HepG2 (cell line): ENCODE data around the gene TSPAN7. TPM values are rescaled to one million over a fixed set of nuclear protein-coding genes. Genes with fewer than 3 reads are reported as not detected.

Experiments
- ATAC-seq: fragments of 200-7000 bp; cut with Tn5 transposase; 3 replicates; pipeline ENCODE4 v1.9.1; 2020; ENCODE audit warnings: mild to moderate bottlenecking, moderate library complexity
- BruUV-seq: library from RNA; stranded (reverse); fragments of 400-500 nt; replicated peaks from 2 replicates; lab custom pipeline; 2021; lab: Mats Ljungman, UMichigan
- CTCF ChIA-PET: fragments of 300-600 bp; formaldehyde crosslinking; extraction: SDS; loops from one replicate; lab custom pipeline; 2021; ENCODE audit warnings: low total read pairs, inconsistent platforms, low intra/inter-chr PET ratio; lab: Yijun Ruan, JAX
- POLR2A ChIA-PET: fragments of 350-600 bp; sonication (Branson Sonifier 250); formaldehyde crosslinking; loops from one replicate; lab custom pipeline; 2020; ENCODE audit warnings: antibody characterized with exemption, inconsistent platforms; lab: Yijun Ruan, JAX
- DNase-seq: peaks from one replicate; pipeline ENCODE4 v3.0.0-alpha.2; 2015; ENCODE audit warnings: low spot score
- FAIRE-seq: peaks from 3 replicates; lab custom pipeline; 2011; peaks lifted over from hg19 to GRCh38; lab: Jason Lieb, UNC
- H2AFZ ChIP-seq: one replicate; pipeline ENCODE4 v1.6.1; 2011; ENCODE audit warnings: low read length, inconsistent platforms
- H3K27ac ChIP-seq: fragments of 300-600 bp; 3 replicates; pipeline ENCODE4 v1.8.0; 2011; ENCODE audit warnings: mixed run types, mild to moderate bottlenecking, mixed read lengths, low read length, inconsistent platforms; ENCODE audit not compliant: insufficient read depth; ENCODE audit errors: extremely low read length
- H3K27me3 ChIP-seq, 2 experiments: fragments of 200-600 bp in 1 of 2; 2 replicates in 1 of 2; 3 replicates in 1 of 2; pipeline versions ENCODE4 v1.6.0 to v1.8.0; 2011; ENCODE audit warnings: low read length in 2 of 2, mild to moderate bottlenecking in 2 of 2, moderate library complexity in 2 of 2, inconsistent platforms in 1 of 2; ENCODE audit not compliant: insufficient read depth in 2 of 2, control insufficient read depth in 1 of 2
- H3K36me3 ChIP-seq, 2 experiments: fragments of 200-600 bp in 1 of 2; replicated peaks in 1 of 2; 2 replicates in 1 of 2; 3 replicates in 1 of 2; pipeline versions ENCODE4 v1.5.1 to v1.8.0; 2011; ENCODE audit warnings: low read length in 2 of 2, inconsistent platforms in 1 of 2; ENCODE audit not compliant: insufficient read depth in 2 of 2, control insufficient read depth in 1 of 2
- H3K4me1 ChIP-seq: 2 replicates; pipeline ENCODE4 v1.5.1; 2012; ENCODE audit warnings: low read length, inconsistent platforms; ENCODE audit not compliant: insufficient read depth
- H3K4me2 ChIP-seq: 2 replicates; pipeline ENCODE4 v1.6.0; 2011; ENCODE audit warnings: low read depth, low read length, inconsistent platforms
- H3K4me3 ChIP-seq, 3 experiments: fragments of 200-600 bp in 1 of 3; sonication (generic), shearing (Covaris generic) in 1 of 3; replicated peaks in 1 of 3; 2 replicates each; pipeline ENCODE4 v1.5.1; 2011 to 2016; ENCODE audit warnings: low read length in 3 of 3, inconsistent platforms in 2 of 3, low read depth in 2 of 3, mild to moderate bottlenecking in 2 of 3, control low read depth in 1 of 3, mixed read lengths in 1 of 3; ENCODE audit not compliant: insufficient read depth in 1 of 3
- H3K79me2 ChIP-seq: one replicate; pipeline ENCODE4 v1.6.1; 2011; ENCODE audit warnings: low read length, inconsistent platforms; ENCODE audit not compliant: insufficient read depth
- H3K9ac ChIP-seq: 2 replicates; pipeline ENCODE4 v1.6.0; 2011; ENCODE audit warnings: mild to moderate bottlenecking, low read depth, low read length, inconsistent platforms; ENCODE audit not compliant: insufficient read depth
- H3K9me3 ChIP-seq: 2 replicates; pipeline ENCODE4 v1.5.1; 2012; ENCODE audit warnings: mild to moderate bottlenecking, low read length
- H4K20me1 ChIP-seq: 2 replicates; pipeline ENCODE4 v1.6.0; 2011; ENCODE audit warnings: inconsistent platforms, mild to moderate bottlenecking, low read length, moderate library complexity; ENCODE audit not compliant: insufficient read depth
- ADNP ChIP-seq: sonication (generic); formaldehyde crosslinking; IDR thresholded peaks from 2 replicates; pipeline ENCODE4 v1.4.0; 2020; ENCODE audit warnings: missing genetic modification reagents
- CC2D1A ChIP-seq: sonication (generic); formaldehyde crosslinking; IDR thresholded peaks from 2 replicates; pipeline ENCODE4 v1.8.1; 2023; ENCODE audit warnings: mild to moderate bottlenecking, missing genetic modification reagents
- CCDC6 ChIP-seq: sonication (generic); formaldehyde crosslinking; IDR thresholded peaks from 2 replicates; pipeline ENCODE4 v1.8.1; 2022; ENCODE audit warnings: mild to moderate bottlenecking, missing genetic modification reagents, moderate library complexity
- CEBPG ChIP-seq: IDR thresholded peaks from 2 replicates; pipeline ENCODE4 v1.6.1; 2016
- HHEX ChIP-seq: IDR thresholded peaks from 2 replicates; pipeline ENCODE4 v1.6.1; 2016; ENCODE audit warnings: control low read depth
- KLF11 ChIP-seq: IDR thresholded peaks from 2 replicates; pipeline ENCODE4 v1.6.1; 2016; ENCODE audit warnings: missing compliant biosample characterization
- MEIS1 ChIP-seq: sonication (generic); formaldehyde crosslinking; IDR thresholded peaks from 2 replicates; pipeline ENCODE4 v1.9.0; 2021; ENCODE audit warnings: mild to moderate bottlenecking, missing genetic modification reagents, moderate library complexity, borderline replicate concordance
- POLR2A ChIP-seq, 2 experiments: IDR thresholded peaks; 2 replicates each; pipeline ENCODE4 v1.6.1; 2011; ENCODE audit warnings: low read depth in 2 of 2, low read length in 2 of 2, mild to moderate bottlenecking in 1 of 2, moderate library complexity in 1 of 2; ENCODE audit not compliant: insufficient read depth in 1 of 2
- RCOR2 ChIP-seq: IDR thresholded peaks from 2 replicates; pipeline ENCODE4 v1.6.1; 2016; ENCODE audit warnings: missing biosample characterization, missing genetic modification reagents
- REPIN1 ChIP-seq: sonication (generic); formaldehyde crosslinking; IDR thresholded peaks from 2 replicates; pipeline ENCODE4 v1.8.0; 2022; ENCODE audit warnings: missing genetic modification reagents, low read depth, mild to moderate bottlenecking, borderline replicate concordance
- SOX13 ChIP-seq, 3 experiments: fragments of 450-650 bp in 1 of 3; sonication (generic) in 1 of 3; formaldehyde crosslinking in 1 of 3; IDR thresholded peaks in 2 of 3; conservative IDR thresholded peaks in 1 of 3; 2 replicates each; pipeline versions ENCODE4 v1.5.0 to v1.6.1; 2016 to 2020; ENCODE audit warnings: antibody characterized with exemption in 1 of 3, mild to moderate bottlenecking in 1 of 3, missing compliant biosample characterization in 1 of 3, missing genetic modification reagents in 1 of 3, moderate library complexity in 1 of 3
- ZBTB20 ChIP-seq: sonication (generic); formaldehyde crosslinking; IDR thresholded peaks from 2 replicates; pipeline ENCODE4 v1.8.1; 2023; ENCODE audit warnings: missing genetic modification reagents, low read depth, mild to moderate bottlenecking, borderline replicate concordance
- ZNF331 ChIP-seq: sonication (generic); formaldehyde crosslinking; IDR thresholded peaks from 2 replicates; pipeline ENCODE4 v1.4.0; 2020; ENCODE audit warnings: missing genetic modification reagents
- ZNF446 ChIP-seq: sonication (generic); formaldehyde crosslinking; IDR thresholded peaks from 2 replicates; pipeline ENCODE4 v1.5.0; 2020; ENCODE audit warnings: mild to moderate bottlenecking, missing genetic modification reagents
- ZSCAN12 ChIP-seq: sonication (generic); formaldehyde crosslinking; IDR thresholded peaks from 2 replicates; pipeline ENCODE4 v1.9.0; 2021; ENCODE audit warnings: mild to moderate bottlenecking, missing genetic modification reagents
- WGBS: methylation state at CpG from one replicate; pipeline ENCODE4 v1.1.6; 2017; ENCODE audit warnings: low lambda C conversion rate; 5-methylcytosine and 5-hydroxymethylcytosine counted together
- in situ Hi-C: cut with HindIII; loops from 2 replicates; pipeline ENCODE4 v1.10.0; 2017; ENCODE audit warnings: low pct_unique_long_range_greater_than_20kb; ENCODE audit not compliant: extremely low pct_ligation_motif_present
- intact Hi-C: fragments of 100-400 bp; cut with micrococcal nuclease; formaldehyde crosslinking; loops from one replicate; pipeline ENCODE4 v1.10.0; 2022; ENCODE audit not compliant: unreplicated experiment
- polyA plus RNA-seq, 8 experiments: library from polyadenylated mRNA; depleted of rRNA in 3 of 8; stranded (reverse) in 7 of 8; unstranded in 1 of 8; fragments of >200 nt; fragmentation: Illumina TruSeq in 4 of 8; extraction: Trizol in 4 of 8; gene quantifications; 2 replicates each; pipeline versions ENCODE4 v1.2.1 to v1.2.3, GENCODE V29; 2011 to 2016; ENCODE audit warnings: low read depth in 4 of 8, missing spikeins in 1 of 8, mixed read lengths in 1 of 8; ENCODE audit not compliant: insufficient read depth in 1 of 8
- total RNA-seq, 5 experiments: library from RNA; depleted of rRNA; stranded (reverse); fragments of >200 nt; fragmentation: Illumina TruSeq; extraction: Trizol; gene quantifications; 2 replicates each; pipeline ENCODE4 v1.2.3, GENCODE V29; 2016; ENCODE audit warnings: low read depth in 1 of 5
- TF ChIP-seq, protein P1 (sequence below): sonication (generic); formaldehyde crosslinking; IDR thresholded peaks from 2 replicates; pipeline ENCODE4 v1.9.0; 2022; ENCODE audit warnings: missing genetic modification reagents, mild to moderate bottlenecking, borderline replicate concordance
- TF ChIP-seq, protein P2 (sequence below): sonication (generic); formaldehyde crosslinking; IDR thresholded peaks from 2 replicates; pipeline ENCODE4 v1.5.0; 2020; ENCODE audit warnings: mild to moderate bottlenecking, missing genetic modification reagents, moderate library complexity
- TF ChIP-seq, protein P3 (sequence below), 2 experiments: sonication (generic) in 1 of 2; formaldehyde crosslinking in 1 of 2; IDR thresholded peaks; 2 replicates each; pipeline versions ENCODE4 v1.4.0 to v1.6.1; 2016 to 2020; ENCODE audit warnings: borderline replicate concordance in 1 of 2, low read depth in 1 of 2, mild to moderate bottlenecking in 1 of 2, missing genetic modification reagents in 1 of 2

TSPAN7 gene
- total and polyA plus RNA-seq, 2 of the 13 experiments (the other 11 are each of a cell fraction or from before 2014, with no cell fraction given) = 21.4 to 47.1 TPM

DNA sequence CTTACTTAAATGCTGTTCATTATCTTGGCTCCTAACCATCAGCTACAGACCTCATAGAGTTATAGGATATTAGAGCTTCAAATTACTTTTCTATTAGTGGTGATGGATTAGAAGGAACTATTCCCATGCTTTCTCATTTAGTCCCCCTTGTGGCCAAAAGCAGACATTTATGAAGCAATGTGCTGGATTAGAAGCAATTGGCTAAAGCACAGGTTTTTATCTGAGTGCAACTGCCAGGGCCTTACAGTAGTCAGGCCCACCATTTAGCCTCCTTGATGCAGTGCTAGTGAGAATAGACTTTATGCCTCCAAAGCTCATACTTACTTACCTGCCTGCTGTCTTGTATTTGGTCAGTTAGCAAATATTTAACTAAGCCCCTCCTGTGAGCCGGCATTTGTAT is 93.0 kb downstream of the TSPAN7 start:
- Histone ChIP-seq H3K9ac (no peak overlapping the region), H3K4me2 (peak overlapping the region; percentile 11; the same call in 1 of the 2 replicates), H3K4me3 (no peak overlapping the region), H3K9me3 (no peaks in the 10 kb centered on the region), H4K20me1 (no peaks in the 10 kb centered on the region), H3K36me3 (no peaks in the 10 kb centered on the region), H3K4me1 (peaks cover 40% of the 10 kb centered on the region), H3K79me2 (no peaks in the 10 kb centered on the region), H2AFZ (no peak overlapping the region), H3K27ac (no peak overlapping the region), H3K27me3 (no peaks in the 10 kb centered on the region)
- POLR2A ChIA-PET = no interaction called here
- in situ Hi-C loops = no loop called here
- peak; percentile 28 for FAIRE-seq
- WGBS = 0% methylated on average over 1 of the region's 1 CpG
- peak; percentile 36 for DNase-seq
- CTCF ChIA-PET = interaction anchor here (0.7 kb wide), 1 partner anchor 26 kb away, joined by 3 read pairs; no protein-coding TSS in a partner anchor
- peak; percentile 80 for ATAC-seq
- intact Hi-C loops = loop anchor here (1.0 kb wide), 1 partner anchor 27 kb away; no protein-coding TSS in a partner anchor
- BruUV-seq = no TSS peak
- peak; percentile 39; the same call in 1 of the 2 replicates for TF ChIP-seq CEBPG
- TF ChIP-seq, protein P1, sequence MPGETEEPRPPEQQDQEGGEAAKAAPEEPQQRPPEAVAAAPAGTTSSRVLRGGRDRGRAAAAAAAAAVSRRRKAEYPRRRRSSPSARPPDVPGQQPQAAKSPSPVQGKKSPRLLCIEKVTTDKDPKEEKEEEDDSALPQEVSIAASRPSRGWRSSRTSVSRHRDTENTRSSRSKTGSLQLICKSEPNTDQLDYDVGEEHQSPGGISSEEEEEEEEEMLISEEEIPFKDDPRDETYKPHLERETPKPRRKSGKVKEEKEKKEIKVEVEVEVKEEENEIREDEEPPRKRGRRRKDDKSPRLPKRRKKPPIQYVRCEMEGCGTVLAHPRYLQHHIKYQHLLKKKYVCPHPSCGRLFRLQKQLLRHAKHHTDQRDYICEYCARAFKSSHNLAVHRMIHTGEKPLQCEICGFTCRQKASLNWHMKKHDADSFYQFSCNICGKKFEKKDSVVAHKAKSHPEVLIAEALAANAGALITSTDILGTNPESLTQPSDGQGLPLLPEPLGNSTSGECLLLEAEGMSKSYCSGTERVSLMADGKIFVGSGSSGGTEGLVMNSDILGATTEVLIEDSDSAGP = no peak
- TF ChIP-seq POLR2A (IDR thresholded peaks at IDR 0.05; ENCODE audit: insufficient read depth in 1 of 2, low read depth in 2 of 2, low read length in 2 of 2) = no peak
- no peak for TF ChIP-seq ZSCAN12 (CRISPR knock-in tag)
- no peak for TF ChIP-seq SOX13 (IDR thresholded peaks at IDR 0.05)
- no peak for TF ChIP-seq SOX13 (CRISPR knock-in tag; conservative IDR thresholded peaks at IDR 0.05 in 1 of 2, IDR thresholded peaks at IDR 0.05 in 1 of 2)
- TF ChIP-seq, protein P2, sequence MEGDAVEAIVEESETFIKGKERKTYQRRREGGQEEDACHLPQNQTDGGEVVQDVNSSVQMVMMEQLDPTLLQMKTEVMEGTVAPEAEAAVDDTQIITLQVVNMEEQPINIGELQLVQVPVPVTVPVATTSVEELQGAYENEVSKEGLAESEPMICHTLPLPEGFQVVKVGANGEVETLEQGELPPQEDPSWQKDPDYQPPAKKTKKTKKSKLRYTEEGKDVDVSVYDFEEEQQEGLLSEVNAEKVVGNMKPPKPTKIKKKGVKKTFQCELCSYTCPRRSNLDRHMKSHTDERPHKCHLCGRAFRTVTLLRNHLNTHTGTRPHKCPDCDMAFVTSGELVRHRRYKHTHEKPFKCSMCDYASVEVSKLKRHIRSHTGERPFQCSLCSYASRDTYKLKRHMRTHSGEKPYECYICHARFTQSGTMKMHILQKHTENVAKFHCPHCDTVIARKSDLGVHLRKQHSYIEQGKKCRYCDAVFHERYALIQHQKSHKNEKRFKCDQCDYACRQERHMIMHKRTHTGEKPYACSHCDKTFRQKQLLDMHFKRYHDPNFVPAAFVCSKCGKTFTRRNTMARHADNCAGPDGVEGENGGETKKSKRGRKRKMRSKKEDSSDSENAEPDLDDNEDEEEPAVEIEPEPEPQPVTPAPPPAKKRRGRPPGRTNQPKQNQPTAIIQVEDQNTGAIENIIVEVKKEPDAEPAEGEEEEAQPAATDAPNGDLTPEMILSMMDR (CRISPR knock-in tag) = peak; percentile 15; the same call in 1 of the 2 replicates
- no peak for TF ChIP-seq CCDC6 (CRISPR knock-in tag)
- TF ChIP-seq, protein P3, sequence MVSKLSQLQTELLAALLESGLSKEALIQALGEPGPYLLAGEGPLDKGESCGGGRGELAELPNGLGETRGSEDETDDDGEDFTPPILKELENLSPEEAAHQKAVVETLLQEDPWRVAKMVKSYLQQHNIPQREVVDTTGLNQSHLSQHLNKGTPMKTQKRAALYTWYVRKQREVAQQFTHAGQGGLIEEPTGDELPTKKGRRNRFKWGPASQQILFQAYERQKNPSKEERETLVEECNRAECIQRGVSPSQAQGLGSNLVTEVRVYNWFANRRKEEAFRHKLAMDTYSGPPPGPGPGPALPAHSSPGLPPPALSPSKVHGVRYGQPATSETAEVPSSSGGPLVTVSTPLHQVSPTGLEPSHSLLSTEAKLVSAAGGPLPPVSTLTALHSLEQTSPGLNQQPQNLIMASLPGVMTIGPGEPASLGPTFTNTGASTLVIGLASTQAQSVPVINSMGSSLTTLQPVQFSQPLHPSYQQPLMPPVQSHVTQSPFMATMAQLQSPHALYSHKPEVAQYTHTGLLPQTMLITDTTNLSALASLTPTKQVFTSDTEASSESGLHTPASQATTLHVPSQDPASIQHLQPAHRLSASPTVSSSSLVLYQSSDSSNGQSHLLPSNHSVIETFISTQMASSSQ (IDR thresholded peaks at IDR 0.05; ENCODE audit: low read depth) = peak; percentile 48; the same call in 1 of the 2 replicates
- TF ChIP-seq, protein P3 (CRISPR knock-in tag; IDR thresholded peaks at IDR 0.05; ENCODE audit: borderline replicate concordance) = no peak
- TF ChIP-seq MEIS1 (CRISPR knock-in tag) = no peak
- TF ChIP-seq ADNP (CRISPR knock-in tag) = no peak
- no peak for TF ChIP-seq RCOR2 (CRISPR knock-in tag)
- TF ChIP-seq ZNF446 (CRISPR knock-in tag) = no peak
- TF ChIP-seq HHEX (CRISPR knock-in tag) = no peak
- no peak for TF ChIP-seq KLF11 (CRISPR knock-in tag)
- no peak for TF ChIP-seq REPIN1 (CRISPR knock-in tag)
- no peak for TF ChIP-seq ZNF331 (CRISPR knock-in tag)
- TF ChIP-seq CC2D1A (CRISPR knock-in tag) = no peak
- no peak for TF ChIP-seq ZBTB20
